B cell (primary cell): Measurements from ENCODE around the gene PIH1D1. TPM values are rescaled to one million over a fixed set of nuclear protein-coding genes. Genes with fewer than 3 reads are reported as not detected.

Source experiments
- ATAC-seq: fragments of 200-7000 bp; cut with Tn5 transposase; one replicate; pipeline ENCODE4 v1.10.0; 2021; ENCODE audit warnings: low read depth, mild to moderate bottlenecking, moderate number of reproducible peaks, moderate library complexity
- CTCF ChIA-PET: fragments of 350-600 bp; sonication (Branson Sonifier 250); formaldehyde crosslinking; loops from one replicate; lab custom pipeline; 2021; ENCODE audit warnings: antibody characterized with exemption, inconsistent platforms; lab: Charles Lee
- POLR2A ChIA-PET: fragments of 350-600 bp; sonication (Branson Sonifier 250); formaldehyde crosslinking; loops from one replicate; lab custom pipeline; 2021; ENCODE audit warnings: antibody characterized with exemption; lab: Charles Lee
- DNase-seq: peaks from one replicate; pipeline ENCODE4 v3.0.0; 2013
- H2AFZ ChIP-seq: 2 replicates; pipeline ENCODE4 v1.6.1; 2012; ENCODE audit warnings: mild to moderate bottlenecking, low read depth, low read length; ENCODE audit not compliant: insufficient read depth, poor library complexity, severe bottlenecking
- H3K27ac ChIP-seq, 2 donors: 1 replicate in 1 of 2; 2 replicates in 1 of 2; pipeline ENCODE4 v1.5.1; 2012 to 2013; ENCODE audit warnings: low read length in 2 of 2, mild to moderate bottlenecking in 2 of 2, moderate library complexity in 1 of 2
- H3K27me3 ChIP-seq, 4 experiments: fragments of 200-600 bp in 1 of 4; sonication (generic) in 1 of 4; replicated peaks in 1 of 4; 1 replicate in 2 of 4; 2 replicates in 2 of 4; pipeline versions ENCODE4 v1.6.1 to v1.7.0; 2013 to 2016; ENCODE audit warnings: low read length in 3 of 4, mild to moderate bottlenecking in 2 of 4, mixed read lengths in 1 of 4, moderate library complexity in 1 of 4; ENCODE audit not compliant: insufficient read depth in 4 of 4, control insufficient read depth in 3 of 4; ENCODE audit errors: control extremely low read depth in 1 of 4
- H3K36me3 ChIP-seq, 2 experiments: replicated peaks in 1 of 2; 1 replicate in 1 of 2; 2 replicates in 1 of 2; pipeline versions ENCODE4 v1.6.1 to v1.7.1; 2013; ENCODE audit warnings: low read length in 1 of 2; ENCODE audit not compliant: insufficient read depth in 2 of 2, control insufficient read depth in 1 of 2; ENCODE audit errors: control extremely low read depth in 1 of 2, extremely low read depth in 1 of 2
- H3K4me1 ChIP-seq, 2 donors: fragments of 200-600 bp in 1 of 2; sonication (generic) in 1 of 2; 1 replicate in 1 of 2; 2 replicates in 1 of 2; pipeline versions ENCODE4 v1.5.1 to v1.6.1; 2013 to 2017; ENCODE audit warnings: low read length in 2 of 2; ENCODE audit not compliant: control insufficient read depth in 2 of 2, insufficient read depth in 2 of 2
- H3K4me2 ChIP-seq: replicated peaks from 2 replicates; pipeline ENCODE3; 2012; ENCODE audit warnings: mild to moderate bottlenecking, low read depth, low read length; ENCODE audit not compliant: poor library complexity, severe bottlenecking
- H3K4me3 ChIP-seq, 5 experiments: fragments of 200-600 bp in 1 of 5; sonication (generic) in 1 of 5; 1 replicate in 3 of 5; 2 replicates in 2 of 5; pipeline versions ENCODE4 v1.5.1 to v1.7.0; 2011 to 2016; ENCODE audit warnings: low read length in 4 of 5, mild to moderate bottlenecking in 4 of 5, low read depth in 2 of 5, control low read depth in 1 of 5, moderate library complexity in 1 of 5; ENCODE audit not compliant: insufficient read depth in 1 of 5; ENCODE audit errors: control extremely low read depth in 1 of 5, extremely low read depth in 1 of 5
- H3K79me2 ChIP-seq: fragments of 200-600 bp; sonication (generic); one replicate; pipeline ENCODE4 v1.6.0; 2016; ENCODE audit warnings: low read length; ENCODE audit not compliant: control insufficient read depth, insufficient read depth
- H3K9ac ChIP-seq: fragments of 200-600 bp; sonication (generic); 2 replicates; pipeline ENCODE4 v1.6.1; 2017; ENCODE audit warnings: mild to moderate bottlenecking, low read length, moderate library complexity
- H3K9me3 ChIP-seq, 3 donors: one replicate each; pipeline versions ENCODE4 v1.6.1 to v1.7.1; 2013; ENCODE audit warnings: low read length in 2 of 3; ENCODE audit not compliant: control insufficient read depth in 2 of 3, insufficient read depth in 1 of 3; ENCODE audit errors: control extremely low read depth in 1 of 3
- H4K20me1 ChIP-seq: 2 replicates; pipeline ENCODE4 v1.6.0; 2012; ENCODE audit warnings: mild to moderate bottlenecking, low read length; ENCODE audit not compliant: insufficient read depth, control insufficient read depth, poor library complexity, severe bottlenecking
- H3K27ac Mint-ChIP-seq: one replicate; pipeline ENCODE4 v1.8.0; 2021; ENCODE audit warnings: mixed read lengths
- H3K27me3 Mint-ChIP-seq: one replicate; pipeline ENCODE4 v1.8.0; 2021; ENCODE audit warnings: mixed read lengths
- H3K4me1 Mint-ChIP-seq: one replicate; pipeline ENCODE4 v1.8.0; 2021; ENCODE audit warnings: mixed read lengths
- H3K4me3 Mint-ChIP-seq: one replicate; pipeline ENCODE4 v1.8.0; 2021; ENCODE audit warnings: mixed read lengths
- H3K9me3 Mint-ChIP-seq: one replicate; pipeline ENCODE4 v1.8.0; 2022; ENCODE audit warnings: mixed read lengths; ENCODE audit not compliant: insufficient read depth
- CTCF ChIP-seq: fragments of 200-600 bp; IDR thresholded peaks from one replicate; pipeline ENCODE4 v1.8.0; 2022; ENCODE audit warnings: antibody characterized with exemption, mild to moderate bottlenecking
- EZH2 ChIP-seq: IDR thresholded peaks from 2 replicates; pipeline ENCODE4 v1.6.1; 2012; ENCODE audit warnings: borderline replicate concordance, low read depth, mild to moderate bottlenecking, moderate library complexity, low read length; ENCODE audit not compliant: insufficient read depth, poor library complexity, severe bottlenecking
- WGBS: methylation state at CpG from one replicate; pipeline ENCODE4 v1.1.5; 2013; ENCODE audit warnings: missing lambda C conversion rate; ENCODE audit not compliant: insufficient coverage; 5-methylcytosine and 5-hydroxymethylcytosine counted together
- intact Hi-C: fragments of 100-400 bp; cut with micrococcal nuclease; formaldehyde crosslinking; loops from one replicate; pipeline ENCODE4 v1.10.0; 2022
- polyA plus RNA-seq: library from polyadenylated mRNA; depleted of rRNA; stranded (reverse); fragments of >200 nt; gene quantifications from 2 replicates; pipeline ENCODE4 v1.2.3, GENCODE V29; 2012
- total RNA-seq, 2 donors: library from RNA; stranded (reverse); fragments of 120-200 nt in 1 of 2; gene quantifications; 1 replicate in 1 of 2; 2 replicates in 1 of 2; pipeline versions ENCODE4 v1.2.3 to v1.2.4, GENCODE V29; 2013 to 2022

The PIH1D1 gene
- total and polyA plus RNA-seq, 2 donors (not counting 1 experiment from before 2014, with no cell fraction given) = 158 to 184 TPM

- H3K4me1 Mint-ChIP-seq = peaks cover 59% of the 10 kb centered on the region
- no peak overlapping the region for H3K27ac ChIP-seq
- H3K4me1 ChIP-seq = peaks cover 54 to 63% of the 10 kb centered on the region in 2 donors
- ATAC-seq (peak; percentile 47), DNase-seq (peak; percentile 57)
- no peaks in the 10 kb centered on the region for H4K20me1 ChIP-seq
- H2AFZ ChIP-seq = peak overlapping the region; percentile 66
- peak overlapping the region; percentile 32 for H3K27ac Mint-ChIP-seq
- no peaks in the 10 kb centered on the region for H3K9me3 Mint-ChIP-seq
- ChIA-PET POLR2A (interaction anchor here (0.8 to 1.4 kb wide), 2 partner anchors 37 to 102 kb away, joined by 4 to 5 read pairs; no protein-coding TSS in a partner anchor), CTCF (interaction anchor here (0.5 to 2.2 kb wide), 8 partner anchors 9 to 330 kb away, joined by 3 to 8 read pairs (median 3); no protein-coding TSS in a partner anchor)
- H3K36me3 ChIP-seq = no peaks in the 10 kb centered on the region
- H3K9ac ChIP-seq = peak overlapping the region; percentile 60
- H3K27me3 Mint-ChIP-seq = peaks cover 77% of the 10 kb centered on the region
- peaks cover 0 to 99% (median 71%) of the 10 kb centered on the region in 4 experiments for H3K27me3 ChIP-seq
- intact Hi-C loops = loop anchor here (5.0 kb wide), 1 partner anchor 36 kb away; no protein-coding TSS in a partner anchor
- no peaks in the 10 kb centered on the region for H3K79me2 ChIP-seq
- 4% methylated on average over 44 of the region's 45 CpGs for WGBS
- H3K4me2 ChIP-seq = peak overlapping the region; percentile 86
- peak overlapping the region; percentile 82 for H3K4me3 Mint-ChIP-seq
- peaks cover 0 to 60% (median 4%) of the 10 kb centered on the region in 3 donors for H3K9me3 ChIP-seq
- peak overlapping the region in 4 of 5 experiments; percentile 11 to 63 (median 34) for H3K4me3 ChIP-seq
- no peak for TF ChIP-seq CTCF
- TF ChIP-seq EZH2 = no peak
Observed at GRCh38 chr19:49427855-49428546, 23.6 kb downstream of the PIH1D1 start.

GRCh38 chr19:49427339-49427738, 24.3 kb downstream of the PIH1D1 start:
- H3K9me3 ChIP-seq = peaks cover 0 to 58% (median 4%) of the 10 kb centered on the region in 3 donors
- 47% methylated on average over 8 of the region's 12 CpGs for WGBS
- H3K4me3 ChIP-seq = no peak overlapping the region
- H3K4me1 ChIP-seq = peaks cover 54 to 63% of the 10 kb centered on the region in 2 donors
- peaks cover 60% of the 10 kb centered on the region for H3K4me1 Mint-ChIP-seq
- H3K27me3 Mint-ChIP-seq = peaks cover 78% of the 10 kb centered on the region
- intact Hi-C loops = loop anchor here (5.0 kb wide), 1 partner anchor 35 kb away; no protein-coding TSS in a partner anchor
- ChIA-PET CTCF (interaction anchor here (0.6 to 2.2 kb wide), 7 partner anchors 16 to 330 kb away, joined by 3 to 8 read pairs (median 3); no protein-coding TSS in a partner anchor), POLR2A (interaction anchor here (1.4 kb wide), 1 partner anchor 36 kb away, joined by 4 read pairs; no protein-coding TSS in a partner anchor)
- H3K27me3 ChIP-seq = peaks cover 0 to 98% (median 73%) of the 10 kb centered on the region in 4 experiments
- H3K27ac Mint-ChIP-seq = peak overlapping the region; percentile 2
- no peaks in the 10 kb centered on the region for H3K9me3 Mint-ChIP-seq
- no peak overlapping the region for H3K9ac ChIP-seq
- TF ChIP-seq CTCF (no peak), EZH2 (no peak)
- DNase-seq = no peak
- no peak overlapping the region for H2AFZ ChIP-seq
- H3K27ac ChIP-seq = no peak overlapping the region
- H4K20me1 ChIP-seq = no peaks in the 10 kb centered on the region
- H3K4me3 Mint-ChIP-seq = peak overlapping the region; percentile 44
- no peak for ATAC-seq
- H3K36me3 ChIP-seq = no peaks in the 10 kb centered on the region
- no peaks in the 10 kb centered on the region for H3K79me2 ChIP-seq
- peak overlapping the region; percentile 86 for H3K4me2 ChIP-seq
